ENCODE measurements around the gene HBEGF. TPM values are rescaled to one million over a fixed set of nuclear protein-coding genes. Genes with fewer than 3 reads are reported as not detected.
A peak's percentile ranks its signal among the peaks of the same experiment; 100 is the strongest.

HBEGF gene
- total RNA-seq, 2 donors from 2014 or later, result 7.7 to 24.0 TPM

GRCh38 chr5:140312791-140313189, 33.6 kb downstream of the HBEGF start:
- no peak for DNase-seq (ENCODE audit: low spot score)
- Histone ChIP-seq H3K27ac (peak overlapping the region in 1 of 2 donors; percentile 8), H3K4me3 (no peak overlapping the region), H3K9me3 (no peaks in the 10 kb centered on the region), H3K27me3 (replicated peaks; ENCODE audit: insufficient read depth) (no peaks in the 10 kb centered on the region), H3K4me1 (replicated peaks) (no peaks in the 10 kb centered on the region), H3K36me3 (no peaks in the 10 kb centered on the region)
- WGBS, result 91% methylated on average over 7 of the region's 7 CpGs
- TF ChIP-seq CTCF (IDR thresholded peaks at IDR 0.05), result no peak
- TF ChIP-seq POLR2AphosphoS5 (IDR thresholded peaks at IDR 0.05), result no peak
- TF ChIP-seq POLR2A (IDR thresholded peaks at IDR 0.05), result no peak
- intact Hi-C loops (cut with DNase I), result no loop called here

GRCh38 chr5:140312067-140312790, 34.2 kb downstream of the HBEGF start:
- intact Hi-C loops (cut with DNase I), result no loop called here
- TF ChIP-seq CTCF (IDR thresholded peaks at IDR 0.05), result no peak
- TF ChIP-seq POLR2A (IDR thresholded peaks at IDR 0.05), result no peak
- no peak for TF ChIP-seq POLR2AphosphoS5 (IDR thresholded peaks at IDR 0.05)
- peak overlapping the region; percentile 11 to 33 for H3K27ac ChIP-seq

DNA sequence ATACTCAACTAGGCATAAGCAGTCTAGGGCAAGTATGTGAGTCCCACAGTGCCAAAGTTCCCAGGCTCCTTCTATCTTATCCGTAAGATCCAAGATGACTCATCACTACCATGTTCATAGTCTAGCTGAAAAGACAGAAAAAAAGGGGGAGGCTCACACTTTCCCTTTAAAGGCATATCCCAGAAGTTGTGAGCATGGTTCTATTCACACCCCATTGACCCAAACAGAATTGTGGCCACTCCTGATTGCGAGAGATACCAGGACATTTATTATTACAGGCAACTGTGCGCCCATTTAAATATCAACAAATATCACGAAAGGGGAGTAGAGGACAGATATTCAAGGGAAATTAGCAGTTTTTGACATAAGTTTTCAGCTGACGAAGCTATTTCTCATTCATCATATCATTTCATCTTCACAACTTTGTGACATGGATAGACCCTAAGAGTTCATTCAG, 35.4 kb downstream of the HBEGF start:
- TF ChIP-seq POLR2A (IDR thresholded peaks at IDR 0.05) (no peak), POLR2AphosphoS5 (IDR thresholded peaks at IDR 0.05) (no peak), CTCF (IDR thresholded peaks at IDR 0.05) (no peak)
- WGBS, result 79% methylated on average over 5 of the region's 5 CpGs
- Histone ChIP-seq H3K27ac (no peak overlapping the region), H3K4me1 (replicated peaks) (no peaks in the 10 kb centered on the region), H3K36me3 (no peaks in the 10 kb centered on the region), H3K9me3 (no peaks in the 10 kb centered on the region), H3K27me3 (replicated peaks; ENCODE audit: insufficient read depth) (no peaks in the 10 kb centered on the region), H3K4me3 (no peak overlapping the region)
- no peak for DNase-seq (ENCODE audit: low spot score)
- intact Hi-C loops (cut with DNase I), result no loop called here

More at GRCh38 chr5:140312067-140312790, 34.2 kb downstream of the HBEGF start:
- no peaks in the 10 kb centered on the region for H3K27me3 ChIP-seq (replicated peaks; ENCODE audit: insufficient read depth)
- WGBS, result 14% methylated on average over 4 of the region's 4 CpGs
- no peaks in the 10 kb centered on the region for H3K9me3 ChIP-seq
- no peak for DNase-seq (ENCODE audit: low spot score)
- no peaks in the 10 kb centered on the region for H3K4me1 ChIP-seq (replicated peaks)
- no peaks in the 10 kb centered on the region for H3K36me3 ChIP-seq
- no peak overlapping the region for H3K4me3 ChIP-seq

DNA sequence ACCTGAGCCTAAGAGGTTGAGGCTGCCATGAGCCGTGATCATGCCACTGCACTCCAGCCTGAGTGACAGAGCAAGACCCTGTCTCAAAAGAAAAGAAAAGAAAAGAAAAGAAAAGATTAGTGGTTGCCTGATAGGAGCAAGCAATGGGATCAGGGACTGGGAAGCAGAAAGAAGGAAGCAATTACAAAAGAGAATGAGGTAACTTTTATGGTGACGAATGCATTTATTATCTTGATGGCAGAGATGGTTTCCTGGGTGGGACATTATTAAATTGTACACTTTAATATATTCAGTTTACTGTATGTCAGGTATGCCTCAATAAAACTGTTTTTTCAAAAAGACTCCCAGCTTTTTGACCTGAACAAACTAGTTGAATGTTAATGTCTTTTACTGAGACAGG, 36.0 kb downstream of the HBEGF start:
- intact Hi-C loops (cut with DNase I), result no loop called here
- Histone ChIP-seq H3K4me1 (replicated peaks) (no peaks in the 10 kb centered on the region), H3K27ac (no peak overlapping the region), H3K9me3 (no peaks in the 10 kb centered on the region), H3K27me3 (replicated peaks; ENCODE audit: insufficient read depth) (no peaks in the 10 kb centered on the region), H3K4me3 (no peak overlapping the region), H3K36me3 (no peaks in the 10 kb centered on the region)
- WGBS, result 59% methylated on average over 2 of the region's 2 CpGs
- DNase-seq (ENCODE audit: low spot score), result no peak
- TF ChIP-seq CTCF (IDR thresholded peaks at IDR 0.05) (no peak), POLR2AphosphoS5 (IDR thresholded peaks at IDR 0.05) (no peak), POLR2A (IDR thresholded peaks at IDR 0.05) (no peak)

GRCh38 chr5:140309706-140310249, 36.6 kb downstream of the HBEGF start:
- DNase-seq (ENCODE audit: low spot score), result no peak
- WGBS, result 83% methylated on average over 3 of the region's 3 CpGs
- intact Hi-C loops (cut with DNase I), result no loop called here

More at GRCh38 chr5:140309706-140310249, 36.6 kb downstream of the HBEGF start:
- Histone ChIP-seq H3K36me3 (no peaks in the 10 kb centered on the region), H3K4me1 (replicated peaks) (no peaks in the 10 kb centered on the region), H3K27ac (no peak overlapping the region), H3K4me3 (no peak overlapping the region), H3K27me3 (replicated peaks; ENCODE audit: insufficient read depth) (no peaks in the 10 kb centered on the region), H3K9me3 (no peaks in the 10 kb centered on the region)
- TF ChIP-seq POLR2A (IDR thresholded peaks at IDR 0.05) (no peak), CTCF (IDR thresholded peaks at IDR 0.05) (no peak), POLR2AphosphoS5 (IDR thresholded peaks at IDR 0.05) (no peak)
